ENCODE data around the gene TMEM132D. TPM values are rescaled to one million over a fixed set of nuclear protein-coding genes. Genes with fewer than 3 reads are reported as not detected.

TMEM132D gene
- total and polyA plus RNA-seq, 2 of the 8 experiments (the other 6 are each of a cell fraction or from before 2014, with no cell fraction given), result 3.5 to 10.1 TPM

GRCh38 chr12:129558036-129558435, 345.8 kb downstream of the TMEM132D start:
- no peak overlapping the region for H2BK15ac ChIP-seq (ENCODE audit: low read length)
- FAIRE-seq (no peak), DNase-seq (ENCODE audit: low read depth in 1 of 2, low spot score in 2 of 2) (no peak)
- no peak for TF ChIP-seq CTCF (IDR thresholded peaks at IDR 0.05; ENCODE audit: control extremely low read depth in 1 of 3, insufficient read depth in 1 of 3, low read depth in 1 of 3, low read length in 3 of 3)
- TF ChIP-seq ASH2L (IDR thresholded peaks at IDR 0.05; ENCODE audit: low read length), result no peak
- no peak for TF ChIP-seq POU5F1 (IDR thresholded peaks at IDR 0.05; ENCODE audit: low read depth, low read length)
- TF ChIP-seq CTBP2 (IDR thresholded peaks at IDR 0.05; ENCODE audit: borderline replicate concordance, insufficient read depth, insufficient read length, low read length), result no peak
- TF ChIP-seq GABPA (IDR thresholded peaks at IDR 0.05; ENCODE audit: borderline replicate concordance, insufficient read depth, low read length), result no peak
- no peak for TF ChIP-seq JUN (IDR thresholded peaks at IDR 0.05; ENCODE audit: low read depth, low read length)
- TF ChIP-seq TAF7 (optimal IDR thresholded peaks at IDR 0.05; ENCODE audit: borderline replicate concordance, low read depth, low read length), result no peak
- TF ChIP-seq FOSL1 (IDR thresholded peaks at IDR 0.05; ENCODE audit: insufficient read depth, low read depth, low read length), result no peak
- TF ChIP-seq BACH1 (IDR thresholded peaks at IDR 0.05; ENCODE audit: low read length), result no peak
- no peak for TF ChIP-seq GTF2F1 (IDR thresholded peaks at IDR 0.05; ENCODE audit: borderline replicate concordance, low read depth, low read length)
- TF ChIP-seq TAF1 (IDR thresholded peaks at IDR 0.05; ENCODE audit: low read depth, low read length), result no peak
- no peak for TF ChIP-seq SP2 (IDR thresholded peaks at IDR 0.05; ENCODE audit: low read length)
- no peak for TF ChIP-seq RXRA (IDR thresholded peaks at IDR 0.05; ENCODE audit: insufficient read depth, low read depth, low read length)
- H3K14ac ChIP-seq (ENCODE audit: insufficient read length), result no peak overlapping the region
- H3K27ac ChIP-seq (ENCODE audit: low read depth, low read length), result no peak overlapping the region
- no peak overlapping the region for H2AFZ ChIP-seq (ENCODE audit: low read length)
- no peak overlapping the region for H3K4ac ChIP-seq (replicated peaks; ENCODE audit: insufficient read length, low read depth, low read length)
- no peaks in the 10 kb centered on the region; a peak in 1 of 4 replicates for H3K79me2 ChIP-seq (ENCODE audit: control insufficient read depth in 1 of 2, insufficient read depth in 2 of 2, low read length in 2 of 2)
- no peak overlapping the region for H2BK5ac ChIP-seq (ENCODE audit: low read depth, low read length)
- no peak overlapping the region for H2AK5ac ChIP-seq (ENCODE audit: low read depth, low read length)
- H3K56ac ChIP-seq (replicated peaks; ENCODE audit: insufficient read length, low read depth, low read length), result no peak overlapping the region
- no peak overlapping the region for H2BK20ac ChIP-seq (ENCODE audit: low read length)
- no peak overlapping the region for H3K23ac ChIP-seq (ENCODE audit: insufficient read length)
- H3K36me3 ChIP-seq (ENCODE audit: control insufficient read depth in 2 of 4, insufficient read depth in 4 of 4, low read length in 3 of 4), result no peaks in the 10 kb centered on the region
- H4K5ac ChIP-seq (ENCODE audit: insufficient read length, low read depth, low read length), result no peak overlapping the region
- H4K8ac ChIP-seq (ENCODE audit: extremely low read depth, insufficient read depth, low read length), result no peak overlapping the region; the same call in 1 of the 2 replicates
- no peak overlapping the region for H2BK120ac ChIP-seq (replicated peaks; ENCODE audit: low read depth, low read length)
- H4K91ac ChIP-seq (replicated peaks; ENCODE audit: insufficient read length, low read length), result no peak overlapping the region
- no peaks in the 10 kb centered on the region for H3K27me3 ChIP-seq (replicated peaks in 1 of 4; ENCODE audit: control insufficient read depth in 3 of 4, extremely low read depth in 1 of 4, insufficient read depth in 3 of 4, low read length in 3 of 4)
- POLR2A ChIA-PET (ENCODE audit: partially characterized antibody), result no interaction called here
- 67% methylated on average over 2 of the region's 2 CpGs; no CpG with 5 or more reads in 1 of the 2 experiments for WGBS, 2 experiments (ENCODE audit: extremely low coverage in 1 of 2, insufficient coverage in 1 of 2, insufficient read length in 1 of 2, insufficient replicate concordance in 2 of 2, low coverage in 1 of 2, low lambda C conversion rate in 2 of 2, missing lambda C conversion rate in 1 of 2)
- CTCF ChIA-PET (ENCODE audit: partially characterized antibody), result no interaction called here
- H3K9me3 ChIP-seq (ENCODE audit: insufficient read depth in 2 of 2, low read depth in 1 of 2, low read length in 1 of 2), result no peaks in the 10 kb centered on the region
- no peaks in the 10 kb centered on the region for H3K79me1 ChIP-seq (ENCODE audit: low read depth, low read length)
- H3K4me3 ChIP-seq (ENCODE audit: extremely low read depth in 1 of 4, insufficient read depth in 2 of 4, low read depth in 3 of 4, low read length in 4 of 4), result no peak overlapping the region
- no peak overlapping the region for H3K9ac ChIP-seq (replicated peaks in 1 of 4; ENCODE audit: extremely low read depth in 1 of 4, low read depth in 3 of 4, low read length in 3 of 4)
- H3K4me2 ChIP-seq (ENCODE audit: insufficient read depth in 1 of 2, low read depth in 2 of 2, low read length in 2 of 2), result no peak overlapping the region
- H3K4me1 ChIP-seq (replicated peaks in 1 of 4; ENCODE audit: control insufficient read depth in 3 of 4, insufficient read depth in 4 of 4, low read length in 3 of 4), result no peaks in the 10 kb centered on the region; a peak in 1 of 7 replicates
- no peaks in the 10 kb centered on the region for H4K20me1 ChIP-seq (replicated peaks in 1 of 2; ENCODE audit: control insufficient read depth in 1 of 2, insufficient read depth in 2 of 2, low read length in 2 of 2)
- H3K18ac ChIP-seq (ENCODE audit: extremely low read depth, low read length), result no peak overlapping the region
- no peak overlapping the region for H2BK12ac ChIP-seq (ENCODE audit: low read depth, low read length)
- H3K23me2 ChIP-seq (ENCODE audit: low read depth, low read length), result no peaks in the 10 kb centered on the region

Measured in H1 (cell line).